ENCODE data around the gene GNAS-AS1.

The GNAS-AS1 gene

DNA sequence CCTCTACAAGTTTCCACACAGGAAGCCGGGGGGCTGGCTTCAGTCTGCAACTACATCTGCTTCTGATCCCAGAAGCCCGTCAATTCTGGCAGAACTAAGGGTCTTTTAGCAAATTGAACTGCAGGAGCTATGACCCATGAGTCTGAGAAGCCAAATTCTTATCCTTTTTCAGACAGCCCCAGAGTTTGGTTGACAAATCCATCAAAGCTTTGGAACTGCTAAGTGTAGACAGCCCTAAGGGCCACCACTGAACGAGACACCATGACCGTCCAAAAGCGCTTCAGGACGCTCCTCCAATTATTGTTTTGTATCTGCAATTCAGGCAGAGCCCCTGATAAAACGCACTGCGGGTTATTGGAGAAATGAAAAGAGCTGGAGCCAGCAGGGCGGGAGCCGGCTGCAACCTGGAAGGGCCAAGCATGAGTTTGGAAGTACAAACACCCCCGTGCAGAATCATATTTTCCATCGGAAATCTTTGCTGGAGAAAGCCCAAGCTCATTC lies 67.1 kb downstream of the GNAS-AS1 start:
- no peak for DNase-seq (ENCODE audit: low read depth in 2 of 2)

DNA sequence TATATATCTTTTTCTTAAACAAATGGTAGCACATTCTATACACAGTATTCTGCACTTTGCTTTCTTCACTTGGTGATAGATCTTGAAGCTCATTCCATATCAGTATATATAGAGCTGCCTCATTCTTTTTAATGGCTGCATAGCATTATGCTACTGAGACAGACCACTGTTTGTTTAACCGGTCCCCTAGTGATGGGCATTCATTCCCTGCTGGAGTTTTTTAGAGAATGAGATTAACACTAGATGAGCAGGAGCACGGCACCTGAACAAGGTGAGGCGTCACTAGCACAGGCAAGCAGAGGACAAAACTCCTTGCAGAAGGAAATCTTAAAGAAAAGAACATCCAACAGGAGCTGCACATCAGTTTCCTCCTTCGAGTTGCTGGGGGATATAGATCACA lies 69.6 kb downstream of the GNAS-AS1 start:
- DNase-seq (ENCODE audit: low read depth in 2 of 2) = no peak

DNA sequence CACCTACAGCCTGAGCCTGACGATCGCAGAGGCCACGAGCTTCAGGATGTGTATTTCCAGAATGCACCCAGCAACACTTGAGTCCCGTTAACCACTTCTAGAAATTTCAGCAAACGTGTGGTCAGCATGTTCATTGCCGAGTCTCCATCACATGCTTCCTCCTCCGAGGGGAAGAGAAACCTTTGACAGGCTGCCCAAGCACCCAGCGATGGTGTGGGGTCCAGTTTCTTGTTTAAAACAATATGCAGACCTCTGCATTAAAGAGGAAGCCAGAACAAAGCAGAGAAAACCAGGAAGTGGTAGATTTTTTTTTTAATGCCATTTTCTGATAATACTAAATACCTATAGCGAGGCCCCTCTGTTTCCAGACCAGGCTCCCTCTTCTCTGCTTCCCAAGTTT lies 71.9 kb downstream of the GNAS-AS1 start:
- DNase-seq (ENCODE audit: low read depth in 2 of 2) = no peak

DNA sequence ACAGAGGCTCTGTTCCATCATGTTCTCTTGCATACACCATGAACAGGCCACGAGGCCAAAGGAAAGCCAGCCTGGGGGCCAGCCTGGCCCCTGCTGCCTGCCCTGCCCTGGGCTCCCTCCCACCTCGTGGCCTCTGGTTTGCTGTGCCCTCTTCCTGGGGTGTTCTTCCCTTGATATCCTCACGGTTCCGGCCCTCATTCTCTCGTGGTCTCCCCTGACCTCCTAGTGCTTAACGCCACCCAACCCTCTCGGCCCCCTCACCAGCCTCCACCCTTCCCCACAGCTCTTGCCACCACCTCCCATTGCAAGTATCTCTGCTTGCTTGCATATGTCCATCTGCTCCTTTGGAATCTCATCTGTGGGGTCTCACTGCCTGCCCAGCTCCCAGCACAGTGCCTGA lies 73.0 kb downstream of the GNAS-AS1 start:
- DNase-seq (ENCODE audit: low read depth in 2 of 2) = no peak

DNA sequence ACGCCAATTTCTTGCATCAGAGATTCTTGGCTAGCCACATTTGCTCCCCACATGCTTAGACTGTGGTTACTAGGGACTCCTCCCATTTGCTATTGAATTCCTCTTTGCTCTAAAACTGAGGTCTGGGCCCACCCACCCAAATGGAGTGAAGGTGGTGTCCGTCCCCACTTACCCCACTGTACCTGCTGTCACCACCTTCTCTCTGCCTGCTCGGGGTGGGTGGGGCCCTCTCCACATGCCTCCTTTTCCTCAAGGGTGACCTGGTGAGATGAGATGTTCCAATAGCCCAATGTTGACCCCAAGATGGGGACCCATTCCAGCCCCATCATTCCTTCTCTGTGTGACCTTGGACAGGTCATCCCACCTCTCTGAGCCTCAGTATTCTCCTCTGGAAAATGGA lies 74.6 kb downstream of the GNAS-AS1 start:
- DNase-seq (ENCODE audit: low read depth in 2 of 2) = no peak

DNA sequence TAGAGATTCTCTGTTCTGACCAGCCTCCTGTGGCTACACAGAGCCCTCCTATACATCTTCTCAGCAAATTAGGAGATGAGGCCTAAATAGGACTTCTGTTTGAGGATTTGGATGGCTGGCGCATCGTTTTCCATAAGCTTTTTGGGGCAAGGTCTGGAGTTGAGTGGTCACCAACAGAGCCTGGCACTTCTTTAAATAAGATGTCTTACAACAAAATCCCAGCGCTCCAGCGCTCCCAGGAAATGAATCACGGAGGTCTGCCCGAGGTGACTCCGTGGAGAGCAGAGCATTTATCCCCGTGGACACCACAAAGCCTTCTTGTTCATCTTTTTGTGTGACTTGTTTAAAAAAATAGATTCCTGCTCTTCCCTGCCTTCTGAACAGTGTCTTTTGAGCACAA lies 75.3 kb downstream of the GNAS-AS1 start:
- no peak for DNase-seq (ENCODE audit: low read depth in 2 of 2)

DNA sequence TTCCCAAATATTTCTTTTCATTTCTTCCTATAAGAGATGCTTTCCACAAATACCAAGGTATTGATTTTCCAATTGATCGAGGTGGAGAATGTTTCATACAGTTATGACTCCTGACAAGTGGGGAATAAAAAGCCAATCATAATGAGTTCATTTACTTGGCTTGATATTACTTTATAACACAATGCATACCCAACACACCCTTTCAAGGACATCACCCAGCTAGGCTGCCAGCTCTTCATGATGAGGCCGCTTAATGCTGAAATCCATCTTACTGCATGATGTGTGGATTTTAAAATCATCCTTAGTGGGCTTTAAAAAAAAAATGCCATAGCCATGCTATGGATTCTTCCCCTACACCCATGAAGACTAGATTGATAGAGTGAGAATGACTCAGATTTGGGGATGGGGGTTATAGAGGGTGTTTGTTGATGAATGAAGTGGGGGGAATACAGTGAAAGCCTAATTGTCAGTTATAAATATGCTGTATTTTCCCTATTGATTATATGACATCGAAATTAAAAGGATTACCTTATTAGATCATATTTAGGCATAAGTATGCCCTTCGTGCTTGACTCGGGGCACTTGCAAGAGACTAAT lies 75.9 kb downstream of the GNAS-AS1 start:
- DNase-seq (ENCODE audit: low read depth in 2 of 2) = no peak

DNA sequence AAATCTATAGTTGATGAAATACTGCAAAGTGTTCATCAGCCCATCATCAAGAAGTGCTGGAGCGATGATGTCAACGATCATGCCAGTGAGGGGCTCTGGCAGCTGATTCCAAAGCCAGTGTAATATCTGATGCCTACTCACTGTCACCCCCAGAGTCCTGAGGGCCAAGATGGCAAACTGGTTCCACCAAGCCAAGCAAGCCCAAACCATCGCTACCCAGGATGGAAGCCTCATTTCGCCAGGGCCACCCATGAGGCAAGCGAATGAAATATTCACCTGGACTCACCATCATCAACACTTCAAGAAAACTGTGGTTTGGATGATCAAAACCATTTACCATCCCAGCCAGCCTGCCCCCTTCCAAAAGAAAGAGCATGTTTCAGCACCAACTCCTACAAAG lies 76.5 kb downstream of the GNAS-AS1 start:
- DNase-seq (ENCODE audit: low read depth in 2 of 2) = no peak

DNA sequence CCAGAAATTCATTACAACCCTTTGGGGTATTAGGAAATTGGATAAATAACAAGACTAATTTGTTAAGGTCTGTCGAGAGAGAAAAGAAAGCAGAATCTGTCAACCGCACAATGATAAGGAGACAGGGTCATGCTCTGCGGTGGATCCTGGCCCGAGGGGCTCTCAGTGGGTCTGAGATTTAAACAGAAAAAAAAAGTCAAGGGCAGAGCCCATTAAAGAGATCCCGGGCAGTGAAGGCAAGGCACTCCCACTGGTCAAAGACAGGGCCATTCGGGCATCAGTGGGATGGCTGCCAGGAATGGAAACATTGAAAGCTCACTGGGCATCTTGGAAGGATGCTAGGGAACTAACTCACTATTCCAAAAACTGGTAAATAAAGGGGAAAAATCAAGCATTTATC lies 77.9 kb downstream of the GNAS-AS1 start:
- no peak for DNase-seq (ENCODE audit: low read depth in 2 of 2)

Data from stimulated activated CD4-positive, alpha-beta T cell treated with anti-CD3 and anti-CD28 coated beads, Interleukin-1b, Interleukin-23, amount 100 ng/mL, for 4 hours (primary cell).